LNCAP (cell line): Measurements from ENCODE around the gene CCNL1.

ENCODE experiments used
- TF ChIP-seq, protein P1 (sequence below): fragments of 450-650 bp; IDR thresholded peaks from 2 replicates; pipeline ENCODE4 v1.5.1; 2017; ENCODE audit warnings: mild to moderate bottlenecking

CCNL1 gene

DNA sequence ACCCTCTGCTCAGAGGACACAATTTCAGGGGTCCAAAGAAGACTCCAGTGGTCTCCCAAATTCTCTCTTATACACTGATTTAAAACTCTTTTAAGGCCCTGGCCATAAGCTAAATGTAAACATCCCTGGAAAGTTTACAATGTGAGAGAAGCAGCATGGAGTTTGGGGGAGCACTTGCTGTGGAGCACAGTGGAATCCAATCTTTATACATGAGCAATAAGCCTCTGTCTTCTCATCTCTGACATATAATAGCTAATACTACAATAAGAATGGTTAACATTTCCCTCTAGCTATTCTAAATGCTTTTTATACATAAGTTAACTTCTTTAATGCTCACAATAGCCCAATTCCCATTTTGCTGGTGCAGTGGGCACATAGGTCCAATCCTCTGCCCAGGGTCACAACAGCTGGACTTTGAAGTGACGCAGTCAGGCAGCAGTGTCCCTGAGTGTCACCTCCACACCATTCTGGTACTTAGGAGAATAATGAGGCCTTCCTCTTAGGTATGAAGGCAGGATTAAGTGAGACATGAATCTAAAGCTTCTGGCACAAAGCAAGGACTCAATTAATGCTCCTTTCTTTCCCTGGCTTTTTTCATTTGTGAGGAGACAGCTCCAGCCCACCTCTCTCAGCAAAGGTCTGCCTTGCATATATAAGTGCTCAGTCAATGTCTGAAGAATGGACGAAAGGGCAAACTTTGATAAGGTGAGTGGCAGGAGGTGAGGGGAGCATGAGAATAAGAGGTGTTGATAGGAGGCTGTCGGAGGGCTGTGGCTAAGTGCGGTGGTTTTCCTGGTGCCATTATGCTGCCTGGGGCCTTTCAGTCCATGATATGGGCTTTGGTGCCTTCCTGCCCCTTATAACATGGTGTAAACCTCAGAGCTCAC, 26.3 kb downstream of the CCNL1 start:
- TF ChIP-seq, protein P1, sequence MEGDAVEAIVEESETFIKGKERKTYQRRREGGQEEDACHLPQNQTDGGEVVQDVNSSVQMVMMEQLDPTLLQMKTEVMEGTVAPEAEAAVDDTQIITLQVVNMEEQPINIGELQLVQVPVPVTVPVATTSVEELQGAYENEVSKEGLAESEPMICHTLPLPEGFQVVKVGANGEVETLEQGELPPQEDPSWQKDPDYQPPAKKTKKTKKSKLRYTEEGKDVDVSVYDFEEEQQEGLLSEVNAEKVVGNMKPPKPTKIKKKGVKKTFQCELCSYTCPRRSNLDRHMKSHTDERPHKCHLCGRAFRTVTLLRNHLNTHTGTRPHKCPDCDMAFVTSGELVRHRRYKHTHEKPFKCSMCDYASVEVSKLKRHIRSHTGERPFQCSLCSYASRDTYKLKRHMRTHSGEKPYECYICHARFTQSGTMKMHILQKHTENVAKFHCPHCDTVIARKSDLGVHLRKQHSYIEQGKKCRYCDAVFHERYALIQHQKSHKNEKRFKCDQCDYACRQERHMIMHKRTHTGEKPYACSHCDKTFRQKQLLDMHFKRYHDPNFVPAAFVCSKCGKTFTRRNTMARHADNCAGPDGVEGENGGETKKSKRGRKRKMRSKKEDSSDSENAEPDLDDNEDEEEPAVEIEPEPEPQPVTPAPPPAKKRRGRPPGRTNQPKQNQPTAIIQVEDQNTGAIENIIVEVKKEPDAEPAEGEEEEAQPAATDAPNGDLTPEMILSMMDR: no peak

DNA sequence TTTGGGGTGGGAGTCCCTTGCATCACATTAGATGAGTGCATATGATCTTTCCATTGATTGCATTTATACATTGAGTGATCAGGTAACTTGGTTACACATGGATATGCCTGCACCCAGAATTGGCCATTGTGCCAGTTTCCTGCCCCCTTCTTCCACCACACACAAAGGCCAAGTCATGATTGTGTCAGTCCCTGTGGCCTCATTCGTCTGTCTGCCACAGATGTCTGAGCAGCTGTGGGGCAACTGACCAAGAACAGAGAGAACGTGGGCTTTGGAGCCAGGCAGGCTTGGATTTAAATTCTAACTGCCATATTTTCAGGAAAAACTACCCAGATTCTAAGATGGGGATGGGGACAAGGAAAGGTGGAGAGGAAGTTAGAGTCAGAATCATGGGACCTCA, 27.0 kb downstream of the CCNL1 start:
- TF ChIP-seq, protein P1: no peak

DNA sequence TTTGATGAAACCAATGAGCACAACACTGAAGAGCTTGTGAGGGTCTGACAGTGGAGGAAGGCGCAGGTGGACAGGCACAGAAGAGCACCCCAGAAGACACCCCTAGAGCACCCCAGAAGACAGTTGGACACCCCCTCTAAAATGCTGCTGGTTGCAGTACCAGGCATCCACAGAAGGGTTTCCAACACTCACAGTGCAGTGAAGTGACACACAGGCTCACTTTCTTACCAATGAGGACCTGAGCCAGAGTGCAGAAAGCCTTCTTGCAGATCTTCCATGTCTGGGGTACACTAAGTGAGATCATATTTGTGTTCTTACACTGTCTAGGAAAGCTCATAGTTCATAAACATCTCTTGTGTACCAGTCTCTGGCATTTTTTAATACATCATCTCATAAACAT, 27.6 kb downstream of the CCNL1 start:
- TF ChIP-seq, protein P1: no peak

DNA sequence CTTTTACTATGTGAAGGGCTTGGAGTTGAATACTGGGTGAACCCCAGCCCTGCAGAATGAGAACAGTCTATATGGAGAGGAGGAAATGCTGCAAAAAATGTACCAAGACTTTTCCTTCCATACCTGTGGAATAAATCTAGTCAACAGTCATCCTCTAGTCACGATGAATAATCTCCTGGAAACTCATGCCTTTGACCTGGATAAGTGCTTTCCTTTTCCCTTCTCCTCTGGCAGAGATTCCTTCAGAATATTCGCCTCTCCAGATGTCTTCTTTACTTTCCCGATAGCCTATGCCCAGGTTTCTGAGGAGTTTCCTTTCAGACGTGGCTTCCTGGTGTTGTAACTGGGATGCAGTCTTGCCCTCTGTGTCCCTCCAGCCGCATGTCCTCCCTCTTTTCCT, 28.1 kb downstream of the CCNL1 start:
- TF ChIP-seq, protein P1: no peak

- TF ChIP-seq, protein P1: peak; percentile 65
Measured at GRCh38 chr3:157130467-157131251, 29.3 kb downstream of the CCNL1 start.

- TF ChIP-seq, protein P1: no peak
Measured at GRCh38 chr3:157129803-157130466, 30.0 kb downstream of the CCNL1 start.
